Measurements from ENCODE around the gene PCDHGA4. TPM values are rescaled to one million over a fixed set of nuclear protein-coding genes. Genes with fewer than 3 reads are reported as not detected.

PCDHGA4 gene
- total and polyA plus RNA-seq, 2 donors (not counting 1 experiment from before 2014, with no cell fraction given), result 0.13 to 1.1 TPM

DNA sequence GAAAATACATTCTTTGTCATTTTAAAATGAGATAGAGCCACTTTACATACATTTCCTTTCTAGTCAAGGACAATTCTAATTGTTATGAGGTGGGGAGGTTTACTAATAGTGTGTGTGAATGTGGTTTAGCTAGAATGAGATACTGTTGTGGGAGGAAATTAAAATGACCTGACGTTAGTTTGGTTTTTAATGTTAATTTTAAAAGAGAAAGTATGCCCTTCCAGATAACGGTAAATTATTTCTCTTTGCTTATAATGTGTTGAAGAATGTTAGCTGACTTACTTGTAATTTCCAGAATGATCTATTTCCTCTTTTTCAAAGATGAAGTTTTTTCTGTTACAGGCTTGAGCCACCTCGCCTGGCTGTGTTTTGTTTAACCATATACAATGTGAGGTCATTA, 32.6 kb upstream of the PCDHGA4 start:
- Mint-ChIP-seq H3K9me3 (ENCODE audit: insufficient read depth) (peaks cover 16% of the 10 kb centered on the region), H3K4me1 (peaks cover 31% of the 10 kb centered on the region), H3K27ac (no peak overlapping the region), H3K4me3 (no peak overlapping the region), H3K27me3 (peaks cover 12% of the 10 kb centered on the region)
- TF ChIP-seq EZH2 (IDR thresholded peaks at IDR 0.05; ENCODE audit: borderline replicate concordance, insufficient read depth, low read depth, low read length, poor library complexity, severe bottlenecking) (no peak), CTCF (IDR thresholded peaks at IDR 0.05) (no peak)
- peaks cover 9 to 13% of the 10 kb centered on the region in 2 experiments for H3K36me3 ChIP-seq (replicated peaks in 1 of 2; ENCODE audit: control extremely low read depth in 1 of 2, control insufficient read depth in 1 of 2, extremely low read depth in 1 of 2, insufficient read depth in 2 of 2, low read length in 1 of 2)
- no peak overlapping the region for H3K27ac ChIP-seq (ENCODE audit: low read length in 2 of 2)
- peaks cover 27% of the 10 kb centered on the region for H3K79me2 ChIP-seq (ENCODE audit: control insufficient read depth, insufficient read depth, low read length)
- no peak overlapping the region for H3K4me3 ChIP-seq (ENCODE audit: control extremely low read depth in 1 of 5, extremely low read depth in 1 of 5, insufficient read depth in 1 of 5, low read depth in 2 of 5, low read length in 4 of 5)
- DNase-seq (no peak), ATAC-seq (ENCODE audit: low read depth) (no peak)
- H3K9ac ChIP-seq (ENCODE audit: low read length), result no peak overlapping the region
- H3K4me2 ChIP-seq (replicated peaks; ENCODE audit: low read depth, low read length, poor library complexity, severe bottlenecking), result no peak overlapping the region
- no peak overlapping the region for H2AFZ ChIP-seq (ENCODE audit: insufficient read depth, low read depth, low read length, poor library complexity, severe bottlenecking)
- H4K20me1 ChIP-seq (ENCODE audit: control insufficient read depth, insufficient read depth, low read length, poor library complexity, severe bottlenecking), result no peaks in the 10 kb centered on the region
- CTCF ChIA-PET, result interaction anchor here (0.6 to 1.0 kb wide), 2 partner anchors 99 to 1051 kb away, joined by 3 to 5 read pairs; partner anchors contain the start of gene PCDHB14
- peaks cover 21 to 56% (median 50%) of the 10 kb centered on the region in 3 donors for H3K9me3 ChIP-seq (ENCODE audit: control extremely low read depth in 1 of 3, control insufficient read depth in 2 of 3, insufficient read depth in 1 of 3, low read length in 2 of 3)
- H3K4me1 ChIP-seq (ENCODE audit: control insufficient read depth in 2 of 2, insufficient read depth in 2 of 2, low read length in 2 of 2), result peaks cover 23 to 25% of the 10 kb centered on the region in 2 donors
- POLR2A ChIA-PET, result no interaction called here
- peaks cover 0 to 7% (median 1%) of the 10 kb centered on the region in 4 experiments for H3K27me3 ChIP-seq (replicated peaks in 1 of 4; ENCODE audit: control extremely low read depth in 1 of 4, control insufficient read depth in 3 of 4, insufficient read depth in 4 of 4, low read length in 3 of 4)
- WGBS (ENCODE audit: insufficient coverage), result no CpG with 5 or more reads among the region's 3 CpGs
- intact Hi-C loops (cut with micrococcal nuclease), result loop anchor here (5.0 to 10.0 kb wide), 6 partner anchors 93 to 1217 kb away; partner anchors contain the start of genes ANKHD1, APBB3, DELE1 and GNPDA1

- Histone ChIP-seq H3K9me3 (ENCODE audit: control extremely low read depth in 1 of 3, control insufficient read depth in 2 of 3, insufficient read depth in 1 of 3, low read length in 2 of 3) (peaks cover 8 to 47% (median 32%) of the 10 kb centered on the region in 3 donors), H3K4me2 (replicated peaks; ENCODE audit: low read depth, low read length, poor library complexity, severe bottlenecking) (peak overlapping the region; percentile 63), H2AFZ (ENCODE audit: insufficient read depth, low read depth, low read length, poor library complexity, severe bottlenecking) (peak overlapping the region; percentile 71), H3K27ac (ENCODE audit: low read length in 2 of 2) (peak overlapping the region in 1 of 2 donors; percentile 26), H4K20me1 (ENCODE audit: control insufficient read depth, insufficient read depth, low read length, poor library complexity, severe bottlenecking) (no peaks in the 10 kb centered on the region), H3K4me3 (ENCODE audit: control extremely low read depth in 1 of 5, extremely low read depth in 1 of 5, insufficient read depth in 1 of 5, low read depth in 2 of 5, low read length in 4 of 5) (peak overlapping the region; percentile 35 to 59 (median 51)), H3K4me1 (ENCODE audit: control insufficient read depth in 2 of 2, insufficient read depth in 2 of 2, low read length in 2 of 2) (peaks cover 6 to 10% of the 10 kb centered on the region in 2 donors), H3K36me3 (replicated peaks in 1 of 2; ENCODE audit: control extremely low read depth in 1 of 2, control insufficient read depth in 1 of 2, extremely low read depth in 1 of 2, insufficient read depth in 2 of 2, low read length in 1 of 2) (no peaks in the 10 kb centered on the region), H3K27me3 (replicated peaks in 1 of 4; ENCODE audit: control extremely low read depth in 1 of 4, control insufficient read depth in 3 of 4, insufficient read depth in 4 of 4, low read length in 3 of 4) (peaks cover 0 to 30% (median 12%) of the 10 kb centered on the region in 4 experiments), H3K79me2 (ENCODE audit: control insufficient read depth, insufficient read depth, low read length) (peaks cover 1% of the 10 kb centered on the region), H3K9ac (ENCODE audit: low read length) (peak overlapping the region; percentile 50)
- TF ChIP-seq CTCF (IDR thresholded peaks at IDR 0.05) (peak; percentile 69), EZH2 (IDR thresholded peaks at IDR 0.05; ENCODE audit: borderline replicate concordance, insufficient read depth, low read depth, low read length, poor library complexity, severe bottlenecking) (no peak)
- peaks cover 9% of the 10 kb centered on the region for H3K4me1 Mint-ChIP-seq
- peak overlapping the region; percentile 94 for H3K4me3 Mint-ChIP-seq
- intact Hi-C loops (cut with micrococcal nuclease), result loop anchor here (1.0 to 10.0 kb wide), 6 partner anchors 89 to 1221 kb away; partner anchors contain the start of genes APBB3, GNPDA1, PCDHGA10 and PCDHGB7
- WGBS (ENCODE audit: insufficient coverage), result 24% methylated on average over 22 of the region's 27 CpGs
- POLR2A ChIA-PET, result no interaction called here
- peak; percentile 90 for ATAC-seq (ENCODE audit: low read depth)
- H3K9me3 Mint-ChIP-seq (ENCODE audit: insufficient read depth), result peaks cover 6% of the 10 kb centered on the region
- CTCF ChIA-PET, result interaction anchor here (0.8 to 6.9 kb wide), 10 partner anchors 8 to 292 kb away, joined by 3 to 30 read pairs (median 4); partner anchors contain the start of genes DIAPH1 and PCDHGA12
- DNase-seq, result peak; percentile 72
- peaks cover 41% of the 10 kb centered on the region for H3K27me3 Mint-ChIP-seq
- H3K27ac Mint-ChIP-seq, result peak overlapping the region; percentile 89
Observed at GRCh38 chr5:141326088-141326854, 28.6 kb upstream of the PCDHGA4 start.
